Ishikawa (cell line): ENCODE results near the gene L3MBTL1.

ENCODE experiments used
- CEBPB ChIP-seq: IDR thresholded peaks from 2 replicates; pipeline ENCODE4 v1.6.1; 2012
- CREB1 ChIP-seq: IDR thresholded peaks from 2 replicates; pipeline ENCODE4 v1.6.1; 2012; ENCODE audit warnings: low read depth
- EGR1 ChIP-seq: IDR thresholded peaks from 2 replicates; pipeline ENCODE4 v1.6.1; 2012
- EP300 ChIP-seq: IDR thresholded peaks from 2 replicates; pipeline ENCODE4 v1.6.1; 2012; ENCODE audit warnings: borderline replicate concordance
- FOXM1 ChIP-seq: IDR thresholded peaks from 2 replicates; pipeline ENCODE4 v1.6.1; 2012; ENCODE audit warnings: low read depth, borderline replicate concordance
- NFIC ChIP-seq: IDR thresholded peaks from 2 replicates; pipeline ENCODE4 v1.6.1; 2012
- RAD21 ChIP-seq: IDR thresholded peaks from 2 replicates; pipeline ENCODE4 v1.6.1; 2012; ENCODE audit warnings: low read depth
- TAF1 ChIP-seq: IDR thresholded peaks from 2 replicates; pipeline ENCODE4 v1.6.1; 2012; ENCODE audit warnings: low read depth, mild to moderate bottlenecking
- TCF12 ChIP-seq: IDR thresholded peaks from 2 replicates; pipeline ENCODE4 v1.6.1; 2012; ENCODE audit warnings: low read depth
- TEAD4 ChIP-seq: IDR thresholded peaks from 2 replicates; pipeline ENCODE4 v1.6.1; 2012
- YY1 ChIP-seq: IDR thresholded peaks from 2 replicates; pipeline ENCODE4 v1.6.1; 2012; ENCODE audit warnings: low read depth
- ZBTB7A ChIP-seq: IDR thresholded peaks from 2 replicates; pipeline ENCODE4 v1.6.1; 2012; ENCODE audit warnings: low read depth
- TF ChIP-seq, protein P1 (sequence below): IDR thresholded peaks from 2 replicates; pipeline ENCODE4 v1.6.1; 2012; ENCODE audit warnings: low read depth, mild to moderate bottlenecking
- TF ChIP-seq, protein P2 (sequence below): IDR thresholded peaks from 2 replicates; pipeline ENCODE4 v1.6.1; 2012
- TF ChIP-seq, protein P3 (sequence below): IDR thresholded peaks from 2 replicates; pipeline ENCODE4 v1.6.1; 2012

The L3MBTL1 gene

DNA sequence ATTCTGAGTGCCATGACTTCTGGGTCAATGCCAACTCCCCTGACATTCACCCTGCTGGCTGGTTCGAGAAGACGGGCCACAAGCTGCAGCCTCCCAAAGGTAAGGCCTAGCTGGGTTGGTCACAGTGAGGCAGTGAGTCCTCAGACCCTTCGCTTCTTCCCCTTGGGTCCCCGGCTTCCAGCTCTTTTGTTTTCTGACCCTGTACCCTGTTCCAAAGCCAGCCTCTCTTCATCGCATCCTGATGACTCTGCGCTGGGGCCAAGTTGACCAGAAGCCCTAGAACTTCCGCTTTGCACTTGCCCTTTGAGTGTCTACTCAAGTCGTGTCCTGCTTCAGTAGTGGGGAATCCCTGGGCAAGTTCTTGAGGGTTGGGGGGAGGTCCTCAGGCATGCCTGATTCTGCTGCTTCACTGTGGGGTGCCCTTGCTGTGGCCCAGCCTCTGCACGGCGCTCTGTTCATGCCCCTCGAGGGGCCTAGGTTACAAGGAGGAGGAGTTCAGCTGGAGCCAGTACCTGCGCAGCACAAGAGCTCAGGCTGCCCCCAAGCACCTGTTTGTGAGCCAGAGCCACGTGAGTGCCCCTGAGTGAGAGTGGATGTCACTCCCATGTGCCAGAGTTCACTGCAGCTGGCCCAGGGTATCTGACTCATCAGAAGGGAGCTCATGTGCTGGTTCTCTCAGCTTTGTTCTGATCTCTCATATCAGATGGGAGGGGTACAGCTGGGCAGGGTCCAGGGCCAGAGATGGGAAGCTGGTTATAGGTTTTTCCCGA, 23.0 kb downstream of the L3MBTL1 start:
- TF ChIP-seq ZBTB7A (no peak), EGR1 (no peak)
- TF ChIP-seq, protein P1, sequence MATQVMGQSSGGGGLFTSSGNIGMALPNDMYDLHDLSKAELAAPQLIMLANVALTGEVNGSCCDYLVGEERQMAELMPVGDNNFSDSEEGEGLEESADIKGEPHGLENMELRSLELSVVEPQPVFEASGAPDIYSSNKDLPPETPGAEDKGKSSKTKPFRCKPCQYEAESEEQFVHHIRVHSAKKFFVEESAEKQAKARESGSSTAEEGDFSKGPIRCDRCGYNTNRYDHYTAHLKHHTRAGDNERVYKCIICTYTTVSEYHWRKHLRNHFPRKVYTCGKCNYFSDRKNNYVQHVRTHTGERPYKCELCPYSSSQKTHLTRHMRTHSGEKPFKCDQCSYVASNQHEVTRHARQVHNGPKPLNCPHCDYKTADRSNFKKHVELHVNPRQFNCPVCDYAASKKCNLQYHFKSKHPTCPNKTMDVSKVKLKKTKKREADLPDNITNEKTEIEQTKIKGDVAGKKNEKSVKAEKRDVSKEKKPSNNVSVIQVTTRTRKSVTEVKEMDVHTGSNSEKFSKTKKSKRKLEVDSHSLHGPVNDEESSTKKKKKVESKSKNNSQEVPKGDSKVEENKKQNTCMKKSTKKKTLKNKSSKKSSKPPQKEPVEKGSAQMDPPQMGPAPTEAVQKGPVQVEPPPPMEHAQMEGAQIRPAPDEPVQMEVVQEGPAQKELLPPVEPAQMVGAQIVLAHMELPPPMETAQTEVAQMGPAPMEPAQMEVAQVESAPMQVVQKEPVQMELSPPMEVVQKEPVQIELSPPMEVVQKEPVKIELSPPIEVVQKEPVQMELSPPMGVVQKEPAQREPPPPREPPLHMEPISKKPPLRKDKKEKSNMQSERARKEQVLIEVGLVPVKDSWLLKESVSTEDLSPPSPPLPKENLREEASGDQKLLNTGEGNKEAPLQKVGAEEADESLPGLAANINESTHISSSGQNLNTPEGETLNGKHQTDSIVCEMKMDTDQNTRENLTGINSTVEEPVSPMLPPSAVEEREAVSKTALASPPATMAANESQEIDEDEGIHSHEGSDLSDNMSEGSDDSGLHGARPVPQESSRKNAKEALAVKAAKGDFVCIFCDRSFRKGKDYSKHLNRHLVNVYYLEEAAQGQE: no peak

DNA sequence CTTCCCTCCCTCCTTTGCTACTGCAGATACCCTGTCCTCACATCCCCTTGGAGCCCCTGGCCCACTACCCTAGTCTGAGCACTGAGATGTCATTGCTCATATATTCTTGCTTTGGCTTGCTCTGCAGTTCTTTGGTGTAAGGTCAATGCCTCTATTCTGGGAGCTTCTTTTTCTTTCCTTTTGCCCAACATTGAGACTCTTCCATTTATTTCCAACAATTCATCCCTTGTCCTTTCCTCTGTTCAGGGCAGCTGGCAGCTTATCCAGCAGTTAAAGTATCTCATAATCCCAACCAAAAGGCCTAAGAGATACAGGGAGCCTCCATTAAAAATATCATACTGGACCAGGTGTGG, 23.6 kb downstream of the L3MBTL1 start:
- TF ChIP-seq EGR1 (no peak), TAF1 (no peak), RAD21 (no peak), FOXM1 (no peak), EP300 (no peak), CREB1 (no peak), YY1 (no peak), CEBPB (no peak), ZBTB7A (no peak), TEAD4 (no peak), NFIC (no peak), TCF12 (no peak)
- TF ChIP-seq, protein P2, sequence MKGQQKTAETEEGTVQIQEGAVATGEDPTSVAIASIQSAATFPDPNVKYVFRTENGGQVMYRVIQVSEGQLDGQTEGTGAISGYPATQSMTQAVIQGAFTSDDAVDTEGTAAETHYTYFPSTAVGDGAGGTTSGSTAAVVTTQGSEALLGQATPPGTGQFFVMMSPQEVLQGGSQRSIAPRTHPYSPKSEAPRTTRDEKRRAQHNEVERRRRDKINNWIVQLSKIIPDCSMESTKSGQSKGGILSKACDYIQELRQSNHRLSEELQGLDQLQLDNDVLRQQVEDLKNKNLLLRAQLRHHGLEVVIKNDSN: no peak
- TF ChIP-seq, protein P1: no peak
- TF ChIP-seq, protein P3, sequence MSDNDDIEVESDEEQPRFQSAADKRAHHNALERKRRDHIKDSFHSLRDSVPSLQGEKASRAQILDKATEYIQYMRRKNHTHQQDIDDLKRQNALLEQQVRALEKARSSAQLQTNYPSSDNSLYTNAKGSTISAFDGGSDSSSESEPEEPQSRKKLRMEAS: no peak

DNA sequence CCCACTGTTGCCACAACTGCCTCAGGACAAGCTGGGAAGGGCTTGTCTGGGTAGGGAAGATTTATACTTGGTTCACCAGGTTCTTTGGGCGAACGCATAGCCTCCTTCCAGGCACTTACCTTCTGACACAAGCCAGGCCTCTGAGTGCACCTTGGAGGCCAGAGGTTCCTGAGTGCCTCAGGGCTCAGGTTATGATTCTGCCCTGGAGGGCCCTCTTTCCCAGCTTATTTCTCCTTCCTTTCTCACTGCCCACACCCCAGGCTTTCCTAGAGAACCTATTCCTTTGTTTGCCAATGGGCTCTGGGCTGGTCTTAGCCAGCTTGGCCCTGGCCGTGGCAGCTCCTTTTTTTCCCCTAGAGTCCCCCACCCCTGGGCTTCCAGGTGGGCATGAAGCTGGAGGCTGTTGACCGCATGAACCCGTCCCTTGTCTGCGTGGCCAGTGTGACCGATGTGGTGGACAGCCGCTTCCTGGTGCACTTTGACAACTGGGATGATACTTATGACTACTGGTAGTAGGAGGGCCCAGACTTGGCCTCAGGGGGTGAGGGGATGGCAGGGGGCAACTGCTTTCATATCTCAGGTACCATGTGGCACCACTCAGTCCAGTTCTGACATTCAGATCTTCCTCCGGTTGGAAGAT, 25.0 kb downstream of the L3MBTL1 start:
- TF ChIP-seq, protein P2: no peak
- TF ChIP-seq TAF1 (no peak), TEAD4 (no peak), EP300 (no peak), FOXM1 (no peak), CEBPB (no peak), CREB1 (no peak), ZBTB7A (no peak), NFIC (no peak), TCF12 (no peak)
- TF ChIP-seq, protein P3: no peak

DNA sequence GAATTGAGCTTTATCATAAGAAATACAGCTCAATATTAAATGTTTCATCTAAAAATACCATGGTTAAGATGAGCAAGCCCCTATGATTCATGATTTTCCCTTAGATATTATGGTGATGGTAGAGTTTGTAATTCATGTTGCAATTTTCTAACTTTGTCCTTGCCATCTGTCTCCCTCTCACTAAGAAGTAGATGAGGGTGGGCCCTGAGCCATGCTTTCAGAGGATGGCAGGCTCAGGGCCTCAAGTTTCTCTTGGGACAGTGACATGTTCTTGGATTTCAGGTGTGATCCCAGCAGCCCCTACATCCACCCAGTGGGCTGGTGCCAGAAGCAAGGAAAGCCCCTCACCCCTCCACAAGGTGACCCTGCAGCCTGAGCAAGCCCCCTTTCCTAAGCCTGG, 25.6 kb downstream of the L3MBTL1 start:
- no peak for TF ChIP-seq CREB1
- TF ChIP-seq, protein P2: no peak
- TF ChIP-seq, protein P1: no peak
- TF ChIP-seq TCF12: no peak
- TF ChIP-seq YY1: no peak
- TF ChIP-seq TAF1: no peak
- TF ChIP-seq FOXM1: no peak
- TF ChIP-seq RAD21: no peak
- TF ChIP-seq CEBPB: no peak
- TF ChIP-seq ZBTB7A: no peak
- TF ChIP-seq NFIC: no peak
- TF ChIP-seq TEAD4: no peak
- TF ChIP-seq, protein P3: no peak
- TF ChIP-seq EGR1: no peak
- no peak for TF ChIP-seq EP300
